Eye (tissue), 1 donor: Measurements from ENCODE around the gene GSTCD.
"Not testable (repeated sequence)": the region's sequence is repeated elsewhere in the genome, so short reads cannot be mapped to it uniquely, and the experiment has no call there.

Experiments
- DNase-seq: peaks from one replicate; pipeline ENCODE4 v3.0.0-alpha.2; 2015

Gene GSTCD

GRCh38 chr4:105719204-105719603 lies 10.6 kb downstream of the GSTCD start:
- DNase-seq = no peak

GRCh38 chr4:105725623-105726022 lies 17.0 kb downstream of the GSTCD start:
- no peak for DNase-seq

- not testable (repeated sequence) for DNase-seq
These were observed 21.3 kb downstream of the GSTCD start for GRCh38 chr4:105729895-105730294.

GRCh38 chr4:105735217-105735616 lies 26.6 kb downstream of the GSTCD start:
- DNase-seq = not testable (repeated sequence)

- no peak for DNase-seq
These were observed 33.0 kb downstream of the GSTCD start for GRCh38 chr4:105741548-105741947.

- no peak for DNase-seq
These were observed 39.6 kb downstream of the GSTCD start for GRCh38 chr4:105748222-105748621.

- DNase-seq = no peak
These were observed 43.2 kb downstream of the GSTCD start for GRCh38 chr4:105751718-105752299.

- no peak for DNase-seq
These were observed 44.8 kb downstream of the GSTCD start for GRCh38 chr4:105753361-105753760.

- no peak for DNase-seq
These were observed 46.8 kb downstream of the GSTCD start for GRCh38 chr4:105755375-105755774.

GRCh38 chr4:105758958-105759357 lies 50.4 kb downstream of the GSTCD start:
- no peak for DNase-seq

GRCh38 chr4:105765690-105766407 lies 57.3 kb downstream of the GSTCD start:
- DNase-seq = no peak

GRCh38 chr4:105767579-105767978 lies 59.0 kb downstream of the GSTCD start:
- no peak for DNase-seq

- DNase-seq = not testable (repeated sequence)
These were observed 61.9 kb downstream of the GSTCD start for GRCh38 chr4:105770524-105770923.

- DNase-seq = not testable (repeated sequence)
These were observed 63.5 kb downstream of the GSTCD start for GRCh38 chr4:105772065-105772464.

GRCh38 chr4:105775760-105776415 lies 67.3 kb downstream of the GSTCD start:
- DNase-seq = not testable (repeated sequence)

GRCh38 chr4:105780176-105780575 lies 71.6 kb downstream of the GSTCD start:
- peak; percentile 37 for DNase-seq

- no peak for DNase-seq
These were observed 76.2 kb downstream of the GSTCD start for GRCh38 chr4:105784761-105785160.

GRCh38 chr4:105785792-105786191 lies 77.2 kb downstream of the GSTCD start:
- DNase-seq = no peak

GRCh38 chr4:105786748-105787147 lies 78.2 kb downstream of the GSTCD start:
- DNase-seq = no peak

GRCh38 chr4:105797225-105797624 lies 88.6 kb downstream of the GSTCD start:
- no peak for DNase-seq

GRCh38 chr4:105805501-105806120 lies 97.0 kb downstream of the GSTCD start:
- DNase-seq = peak; percentile 10

- no peak for DNase-seq
These were observed 98.9 kb downstream of the GSTCD start for GRCh38 chr4:105807496-105807895.

- no peak for DNase-seq
These were observed 99.6 kb downstream of the GSTCD start for GRCh38 chr4:105808030-105808749.
